Large intestine (tissue), 3 donors: ENCODE results near the gene LMCD1. TPM values are rescaled to one million over a fixed set of nuclear protein-coding genes. Genes with fewer than 3 reads are reported as not detected.

Source experiments
- DNase-seq, 2 donors: peaks; one replicate each; pipeline versions ENCODE4 v3.0.0 to v3.0.0-alpha.2; 2013
- H3K27ac ChIP-seq: one replicate; pipeline ENCODE4 v1.5.1; 2013; ENCODE audit warnings: low read length
- H3K27me3 ChIP-seq: 2 replicates; pipeline ENCODE4 v1.6.1; 2013; ENCODE audit warnings: low read length; ENCODE audit not compliant: control insufficient read depth, insufficient read depth
- H3K36me3 ChIP-seq: 2 replicates; pipeline ENCODE4 v1.6.1; 2013; ENCODE audit warnings: low read length; ENCODE audit not compliant: control insufficient read depth, insufficient read depth
- H3K4me1 ChIP-seq: one replicate; pipeline ENCODE4 v1.6.1; 2013; ENCODE audit warnings: low read length; ENCODE audit not compliant: control insufficient read depth, insufficient read depth
- H3K4me3 ChIP-seq: one replicate; pipeline ENCODE4 v1.5.1; 2013; ENCODE audit warnings: low read length
- H3K9me3 ChIP-seq: one replicate; pipeline ENCODE4 v1.6.1; 2013; ENCODE audit warnings: mild to moderate bottlenecking, low read depth, low read length, moderate library complexity; ENCODE audit not compliant: control insufficient read depth
- WGBS: methylation state at CpG from one replicate; pipeline ENCODE4 v1.1.5; 2013; ENCODE audit warnings: low lambda C conversion rate; ENCODE audit not compliant: insufficient coverage; 5-methylcytosine and 5-hydroxymethylcytosine counted together
- polyA plus RNA-seq: library from polyadenylated mRNA; unstranded; fragments of 120-200 nt; gene quantifications from one replicate; pipeline ENCODE4 v1.2.1, GENCODE V29; 2013

The LMCD1 gene
- polyA plus RNA-seq, 1 donor, result 14.4 TPM

- Histone ChIP-seq H3K36me3 (peaks cover 5% of the 10 kb centered on the region), H3K27ac (no peak overlapping the region), H3K9me3 (no peaks in the 10 kb centered on the region), H3K27me3 (no peaks in the 10 kb centered on the region), H3K4me3 (no peak overlapping the region), H3K4me1 (no peaks in the 10 kb centered on the region)
- WGBS, result 38% methylated on average over 2 of the region's 3 CpGs
- no peak for DNase-seq
Measured at GRCh38 chr3:8519156-8519555, 17.5 kb downstream of the LMCD1 start.

- Histone ChIP-seq H3K27me3 (no peaks in the 10 kb centered on the region), H3K4me1 (no peaks in the 10 kb centered on the region), H3K9me3 (no peaks in the 10 kb centered on the region), H3K27ac (no peak overlapping the region), H3K36me3 (peaks cover 5% of the 10 kb centered on the region), H3K4me3 (no peak overlapping the region)
- no peak for DNase-seq
- no CpG with 5 or more reads among the region's 2 CpGs for WGBS
Measured at GRCh38 chr3:8519774-8520448, 18.3 kb downstream of the LMCD1 start.

- WGBS, result no CpG with 5 or more reads among the region's 9 CpGs
- Histone ChIP-seq H3K4me1 (no peaks in the 10 kb centered on the region), H3K4me3 (no peak overlapping the region), H3K27ac (no peak overlapping the region), H3K36me3 (peaks cover 5% of the 10 kb centered on the region), H3K27me3 (no peaks in the 10 kb centered on the region), H3K9me3 (no peaks in the 10 kb centered on the region)
- no peak for DNase-seq
Measured at GRCh38 chr3:8520816-8521403, 19.3 kb downstream of the LMCD1 start.

GRCh38 chr3:8523041-8523440, 21.4 kb downstream of the LMCD1 start:
- H3K27ac ChIP-seq, result no peak overlapping the region

GRCh38 chr3:8524249-8524648, 22.6 kb downstream of the LMCD1 start:
- Histone ChIP-seq H3K9me3 (no peaks in the 10 kb centered on the region), H3K4me3 (no peak overlapping the region), H3K27me3 (no peaks in the 10 kb centered on the region), H3K4me1 (peaks cover 8% of the 10 kb centered on the region), H3K27ac (no peak overlapping the region), H3K36me3 (peaks cover 5% of the 10 kb centered on the region)
- no CpG with 5 or more reads among the region's 3 CpGs for WGBS
- no peak for DNase-seq

More at GRCh38 chr3:8523041-8523440, 21.4 kb downstream of the LMCD1 start:
- no peak overlapping the region for H3K4me3 ChIP-seq
- WGBS, result no CpG with 5 or more reads among the region's 1 CpG
- H3K9me3 ChIP-seq, result no peaks in the 10 kb centered on the region
- H3K36me3 ChIP-seq, result peaks cover 5% of the 10 kb centered on the region
- H3K27me3 ChIP-seq, result no peaks in the 10 kb centered on the region
- no peaks in the 10 kb centered on the region for H3K4me1 ChIP-seq
- no peak for DNase-seq

GRCh38 chr3:8524656-8525399, 23.2 kb downstream of the LMCD1 start:
- no peaks in the 10 kb centered on the region for H3K27me3 ChIP-seq
- H3K9me3 ChIP-seq, result no peaks in the 10 kb centered on the region
- WGBS, result 100% methylated on average over 1 of the region's 5 CpGs
- no peak for DNase-seq
- H3K36me3 ChIP-seq, result peaks cover 5% of the 10 kb centered on the region
- H3K27ac ChIP-seq, result no peak overlapping the region
- H3K4me1 ChIP-seq, result peaks cover 12% of the 10 kb centered on the region
- no peak overlapping the region for H3K4me3 ChIP-seq

- H3K9me3 ChIP-seq, result no peaks in the 10 kb centered on the region
Measured at GRCh38 chr3:8525893-8526292, 24.3 kb downstream of the LMCD1 start.

GRCh38 chr3:8529181-8529637, 27.6 kb downstream of the LMCD1 start:
- peaks cover 24% of the 10 kb centered on the region for H3K4me1 ChIP-seq
- H3K36me3 ChIP-seq, result no peaks in the 10 kb centered on the region
- H3K9me3 ChIP-seq, result no peaks in the 10 kb centered on the region
- DNase-seq, result peak; percentile 36 to 80
- H3K4me3 ChIP-seq, result no peak overlapping the region
- H3K27ac ChIP-seq, result peak overlapping the region; percentile 3
- H3K27me3 ChIP-seq, result no peaks in the 10 kb centered on the region
- WGBS, result 20% methylated on average over 1 of the region's 9 CpGs

More at GRCh38 chr3:8525893-8526292, 24.3 kb downstream of the LMCD1 start:
- no peak overlapping the region for H3K4me3 ChIP-seq
- DNase-seq, result no peak
- no peak overlapping the region for H3K27ac ChIP-seq
- peaks cover 5% of the 10 kb centered on the region for H3K36me3 ChIP-seq
- no CpG with 5 or more reads among the region's 3 CpGs for WGBS
- peaks cover 23% of the 10 kb centered on the region for H3K4me1 ChIP-seq
- H3K27me3 ChIP-seq, result no peaks in the 10 kb centered on the region

GRCh38 chr3:8529738-8530525, 28.3 kb downstream of the LMCD1 start:
- no peak overlapping the region for H3K27ac ChIP-seq
- peak in 1 of 2 donors; percentile 22 for DNase-seq
- no CpG with 5 or more reads among the region's 12 CpGs for WGBS

GRCh38 chr3:8530581-8530980, 29.0 kb downstream of the LMCD1 start:
- no CpG with 5 or more reads among the region's 1 CpG for WGBS
- Histone ChIP-seq H3K36me3 (no peaks in the 10 kb centered on the region), H3K9me3 (no peaks in the 10 kb centered on the region), H3K4me3 (no peak overlapping the region), H3K27ac (no peak overlapping the region), H3K27me3 (no peaks in the 10 kb centered on the region), H3K4me1 (peaks cover 24% of the 10 kb centered on the region)
- DNase-seq, result peak in 1 of 2 donors; percentile 57

More at GRCh38 chr3:8529738-8530525, 28.3 kb downstream of the LMCD1 start:
- H3K9me3 ChIP-seq, result no peaks in the 10 kb centered on the region
- peaks cover 24% of the 10 kb centered on the region for H3K4me1 ChIP-seq
- no peaks in the 10 kb centered on the region for H3K36me3 ChIP-seq
- no peak overlapping the region for H3K4me3 ChIP-seq
- no peaks in the 10 kb centered on the region for H3K27me3 ChIP-seq
